Hindlimb muscle (tissue), 1 donor: ENCODE results near the gene CDC7. TPM values are rescaled to one million over a fixed set of nuclear protein-coding genes. Genes with fewer than 3 reads are reported as not detected.

Experiments used
- polyA plus RNA-seq: library from polyadenylated mRNA; unstranded; fragments of 120-200 nt; gene quantifications from one replicate; pipeline ENCODE4 v1.2.1, GENCODE V29; 2013; ENCODE audit not compliant: insufficient read length

The CDC7 gene
- polyA plus RNA-seq, 1 donor, result 8.1 TPM

Other genes with a start within 250 kb of the CDC7 start
- gene HFM1, start 96.0 kb upstream of the CDC7 start, polyA plus RNA-seq, result 1.8 TPM